ENCODE results near the gene NEUROD2.
A peak's percentile ranks its signal among the peaks of the same experiment; 100 is the strongest.

Gene NEUROD2

DNA sequence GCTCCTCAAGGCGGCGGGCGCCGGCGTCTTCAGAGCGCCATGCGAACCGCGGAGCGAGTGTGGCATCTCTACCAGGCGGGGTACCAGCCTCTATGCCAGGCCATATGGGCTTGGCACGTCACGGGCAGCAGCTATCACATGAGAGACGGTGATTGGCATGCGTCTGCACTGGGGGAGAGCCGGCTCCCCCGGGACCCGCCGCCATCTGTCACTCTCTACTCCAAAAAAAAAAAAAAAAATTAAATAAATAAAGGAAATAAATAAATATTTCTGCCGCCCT is at the start of gene NEUROD2:
TSS of gene NEUROD2 (minus strand) at position 70 of the 280 bp plus-strand sequence. CDS start 1,321 bp downstream, outside the sequence.
- no peak for DNase-seq (ENCODE audit: low read depth in 2 of 2)

DNA sequence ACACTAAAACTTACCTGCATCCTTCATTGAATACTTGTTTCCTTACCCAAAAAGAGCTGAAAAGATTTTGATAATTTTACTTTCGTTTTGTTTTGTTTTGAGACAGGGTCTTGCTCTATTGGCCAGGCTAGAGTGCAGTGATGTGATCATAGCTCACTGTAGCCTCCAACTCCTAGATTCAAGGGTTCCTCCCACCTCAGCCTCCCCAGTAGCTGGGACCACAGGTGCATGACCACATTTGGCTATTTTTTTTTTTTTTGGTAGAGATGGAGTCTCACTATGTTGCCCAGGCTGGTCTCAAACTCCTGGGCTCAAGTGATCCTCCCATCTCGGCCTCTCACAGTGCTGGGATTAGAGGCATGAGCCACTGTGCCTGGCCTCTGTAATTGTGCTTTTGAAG is 47.4 kb upstream of the NEUROD2 start:
- no peak for DNase-seq (ENCODE audit: low read depth in 2 of 2)

DNA sequence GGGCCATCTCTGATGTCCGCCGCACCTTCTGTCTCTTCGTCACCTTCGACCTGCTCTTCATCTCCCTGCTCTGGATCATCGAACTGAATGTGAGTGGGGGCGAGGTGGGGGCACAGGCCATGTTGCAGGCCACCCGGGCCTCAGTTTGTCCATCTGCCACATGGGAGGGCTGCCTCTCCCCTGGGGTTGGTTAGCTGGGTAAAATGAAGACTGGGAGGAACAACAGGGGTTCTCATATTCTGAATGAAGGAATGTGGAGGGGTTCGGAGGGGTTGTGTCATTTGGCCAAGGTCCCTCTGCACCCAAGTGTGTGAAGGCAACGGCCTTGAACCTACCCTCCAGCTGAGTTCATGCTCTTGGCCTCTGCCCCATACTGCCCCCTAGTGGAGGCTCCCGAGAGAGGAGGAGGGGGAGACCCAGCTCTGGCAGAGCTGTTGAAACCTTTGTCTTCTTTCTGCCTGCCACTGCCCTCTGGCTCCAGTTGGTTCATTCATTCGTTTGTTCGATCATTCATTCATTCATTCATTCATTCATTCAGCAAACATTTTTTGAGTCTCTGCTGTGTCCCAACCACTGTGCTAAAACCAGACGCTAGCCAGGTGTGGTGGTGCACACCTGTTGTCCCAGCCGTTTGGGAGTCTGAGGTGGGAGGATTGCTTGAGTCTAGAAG is 46.1 kb upstream of the NEUROD2 start:
- DNase-seq (ENCODE audit: low read depth in 2 of 2), result peak; percentile 79 to 92

- DNase-seq (ENCODE audit: low read depth in 2 of 2), result no peak
Measured at GRCh38 chr17:39653316-39653661, 45.6 kb upstream of the NEUROD2 start.

DNA sequence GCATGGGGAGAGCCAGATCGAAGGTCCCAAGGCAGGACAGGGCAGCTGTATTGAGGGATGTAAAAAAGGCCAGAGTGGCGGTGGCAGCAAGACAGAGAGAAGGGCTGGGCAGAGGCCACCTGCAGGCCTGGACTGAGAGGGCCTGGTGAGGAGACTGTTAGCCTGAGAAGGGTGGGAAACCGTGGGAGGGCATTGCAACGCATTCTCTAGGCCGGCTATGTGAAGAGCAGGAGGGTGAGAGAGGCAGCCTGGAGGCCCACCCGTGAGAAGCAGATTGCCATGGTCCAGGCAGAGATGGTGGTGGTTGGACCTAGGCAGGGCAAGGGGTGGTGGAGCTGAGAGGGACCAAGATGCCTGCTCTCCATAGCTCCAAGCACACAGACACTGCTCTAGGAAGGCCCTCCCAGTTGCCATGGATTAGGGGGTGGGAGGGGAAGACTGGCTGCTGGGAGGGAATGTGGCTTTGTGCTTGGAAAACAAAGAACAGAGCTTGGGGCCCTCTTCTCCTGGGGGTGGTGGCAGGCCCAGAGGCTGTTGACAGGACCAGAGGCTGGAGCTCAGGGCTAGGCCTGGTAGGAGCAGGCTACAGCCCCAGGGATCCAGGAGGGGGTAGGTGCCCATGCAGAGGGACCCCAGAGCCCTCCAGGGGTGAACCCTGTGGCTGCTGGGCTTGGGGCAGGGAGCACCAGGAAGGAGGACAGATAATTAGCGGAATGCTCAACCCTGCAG is 45.0 kb upstream of the NEUROD2 start:
- DNase-seq (ENCODE audit: low read depth in 2 of 2), result no peak

DNA sequence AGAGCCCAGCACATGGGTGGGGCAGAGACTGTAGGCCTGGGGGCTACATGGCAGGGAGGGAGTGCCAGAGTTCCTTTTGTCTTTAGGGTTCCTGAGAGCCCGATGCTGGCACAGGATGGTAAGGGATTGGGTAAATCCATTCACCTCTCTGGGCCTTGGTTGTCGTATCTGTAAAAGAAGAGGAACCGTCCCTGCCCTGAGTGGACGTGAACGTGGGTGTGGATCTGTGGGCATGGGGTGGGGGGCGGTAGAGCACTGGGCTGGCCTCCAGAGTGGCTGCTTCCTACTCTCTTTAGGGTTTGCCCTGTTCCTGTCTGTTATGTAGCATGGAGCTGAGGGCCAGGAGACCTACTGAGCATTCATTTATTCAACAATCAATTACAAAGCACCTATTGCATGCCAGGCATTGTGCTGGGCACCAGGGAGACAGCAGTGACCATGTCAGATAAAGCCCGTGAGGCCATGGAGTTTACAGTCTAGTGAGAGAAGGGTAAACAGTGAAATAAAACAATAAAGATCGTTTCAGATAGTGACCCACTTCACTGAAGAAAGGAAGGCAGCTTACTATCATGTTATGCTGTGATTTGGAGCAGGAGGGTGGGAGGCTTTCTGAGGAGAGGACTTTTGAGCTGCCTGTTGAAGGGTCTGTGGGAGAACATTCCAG is 44.3 kb upstream of the NEUROD2 start:
- no peak for DNase-seq (ENCODE audit: low read depth in 2 of 2)

DNA sequence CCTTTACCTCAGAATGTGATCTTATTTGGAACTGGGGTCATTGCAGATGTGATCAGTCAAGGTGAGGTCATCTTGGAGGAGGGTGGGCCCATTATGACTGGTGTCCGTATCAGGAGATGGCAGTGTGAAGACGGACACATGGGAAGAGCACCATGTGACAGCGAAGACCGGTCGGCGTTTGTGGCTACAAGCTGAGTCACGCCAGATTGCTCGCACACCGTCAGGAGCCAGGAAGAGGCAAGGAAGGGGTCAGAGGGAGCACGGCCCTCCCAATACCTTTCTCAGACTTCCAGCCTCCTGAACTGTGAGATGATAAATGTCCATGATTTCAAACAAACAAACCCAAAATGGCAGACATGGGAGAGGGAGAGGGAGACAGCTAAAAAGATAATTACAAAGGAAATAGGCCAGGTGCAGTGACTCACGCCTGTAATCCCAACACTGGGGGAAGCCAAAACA is 42.4 kb upstream of the NEUROD2 start:
- DNase-seq (ENCODE audit: low read depth in 2 of 2), result no peak

DNA sequence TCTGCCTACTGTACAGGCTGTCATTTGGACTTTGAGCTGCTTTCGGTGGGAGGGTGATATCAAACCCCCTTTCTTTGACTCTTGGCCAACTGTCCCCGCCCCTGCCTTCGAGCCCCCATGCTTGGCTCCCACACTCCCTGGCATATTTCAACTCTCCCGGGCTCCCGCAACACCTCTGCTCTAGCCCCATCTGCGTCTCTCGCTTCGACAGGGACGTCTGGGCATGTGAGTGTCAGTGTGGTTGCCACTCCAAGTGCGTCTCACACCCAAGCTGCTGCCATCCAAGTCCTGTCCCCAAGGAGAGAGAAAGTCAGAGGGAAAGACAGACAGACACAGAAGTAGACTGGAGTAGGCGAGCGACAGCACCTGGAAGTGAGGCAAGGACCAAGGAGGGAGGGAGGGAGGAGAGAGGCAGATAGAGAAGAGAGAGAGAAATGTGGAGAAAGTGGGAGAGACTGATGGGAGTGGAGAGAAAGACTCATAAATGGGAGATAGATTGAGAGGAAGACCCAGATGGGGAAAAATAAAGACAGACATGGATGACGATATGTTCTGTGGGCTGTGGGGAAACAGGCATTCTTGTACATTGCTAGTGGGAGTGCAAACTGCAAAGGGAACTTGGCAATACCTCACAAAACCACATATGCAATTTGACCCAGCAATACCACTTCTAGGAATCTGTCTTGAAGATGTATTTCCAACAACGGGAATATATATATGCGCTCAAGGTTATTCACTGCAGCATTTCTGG is 41.1 kb upstream of the NEUROD2 start:
- no peak for DNase-seq (ENCODE audit: low read depth in 2 of 2)

DNA sequence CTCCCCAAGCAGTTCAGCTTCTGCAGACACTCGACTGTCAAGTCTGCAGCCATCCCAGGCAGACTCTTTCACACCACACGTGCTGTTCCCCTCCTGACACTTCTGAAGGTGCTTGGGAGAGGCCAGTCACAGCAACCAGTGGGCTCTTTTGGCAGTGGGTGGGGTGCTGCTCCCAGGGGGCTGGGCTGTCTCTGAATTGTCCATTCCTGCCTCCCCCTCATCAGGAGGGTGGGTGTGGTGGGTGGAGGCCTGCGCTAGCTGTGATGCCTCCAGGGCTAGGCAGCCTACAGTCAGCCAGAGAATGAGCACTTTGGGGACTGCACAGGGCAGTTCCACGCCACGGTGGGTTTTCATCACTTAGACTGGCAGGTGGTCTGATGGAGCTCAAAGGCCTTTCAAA is 39.5 kb upstream of the NEUROD2 start:
- no peak for DNase-seq (ENCODE audit: low read depth in 2 of 2)

- DNase-seq (ENCODE audit: low read depth in 2 of 2), result no peak
Measured at GRCh38 chr17:39643271-39643670, 35.6 kb upstream of the NEUROD2 start.

GRCh38 chr17:39642291-39643074 is 34.8 kb upstream of the NEUROD2 start:
- DNase-seq (ENCODE audit: low read depth in 2 of 2), result no peak

DNA sequence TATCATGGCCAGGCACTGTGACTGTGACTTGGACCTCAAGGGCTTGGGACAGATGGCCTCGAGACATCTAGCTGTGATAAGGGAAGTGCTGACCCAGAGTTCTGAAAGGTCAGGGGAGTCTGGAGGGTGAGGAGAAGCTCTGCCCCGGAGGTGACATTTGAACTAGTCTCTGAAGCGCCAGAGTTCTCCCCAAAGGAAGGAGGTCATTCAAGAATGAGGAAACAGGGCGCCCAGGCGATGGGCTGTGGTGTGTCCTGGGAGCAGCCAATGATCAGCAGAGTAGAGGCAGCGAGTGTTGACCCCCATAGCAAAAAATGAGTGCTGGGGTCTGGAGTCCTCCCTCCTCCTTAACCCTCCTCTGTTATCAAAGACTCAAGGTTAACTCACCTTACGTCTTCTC is 34.2 kb upstream of the NEUROD2 start:
- DNase-seq (ENCODE audit: low read depth in 2 of 2), result no peak

GRCh38 chr17:39641097-39641496 is 33.4 kb upstream of the NEUROD2 start:
- no peak for DNase-seq (ENCODE audit: low read depth in 2 of 2)

- no peak for DNase-seq (ENCODE audit: low read depth in 2 of 2)
Measured at GRCh38 chr17:39640591-39641031, 32.9 kb upstream of the NEUROD2 start.

- no peak for DNase-seq (ENCODE audit: low read depth in 2 of 2)
Measured at GRCh38 chr17:39639566-39640458, 32.1 kb upstream of the NEUROD2 start.

- DNase-seq (ENCODE audit: low read depth in 2 of 2), result no peak
Measured at GRCh38 chr17:39639043-39639442, 31.3 kb upstream of the NEUROD2 start.

DNA sequence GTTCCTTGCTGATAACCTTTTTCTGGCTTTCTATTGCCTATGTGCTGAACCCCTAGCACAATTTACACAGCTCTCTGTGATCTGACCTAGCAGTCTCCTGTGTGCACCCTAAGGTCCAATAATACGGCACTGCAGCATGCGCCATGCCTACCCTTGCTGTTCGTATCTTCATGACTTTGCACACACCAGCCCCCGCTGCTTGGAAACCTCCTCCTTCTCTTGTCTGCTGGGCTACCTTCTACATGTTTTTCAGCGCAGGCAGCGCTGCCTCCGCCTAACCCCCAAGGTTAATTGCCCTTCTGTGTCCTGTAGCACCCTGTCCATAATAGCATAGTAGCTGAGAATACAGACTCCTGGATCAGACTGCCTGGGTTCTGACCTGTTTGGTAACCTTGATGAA is 30.6 kb upstream of the NEUROD2 start:
- DNase-seq (ENCODE audit: low read depth in 2 of 2), result no peak

- DNase-seq (ENCODE audit: low read depth in 2 of 2), result peak; percentile 88 to 91
Measured at GRCh38 chr17:39636927-39637736, 29.4 kb upstream of the NEUROD2 start, which contains the start of gene STARD3. STARD3 (plus strand) TSS chr17:39637144; CDS start chr17:39653532, 16,388 bp downstream.

GRCh38 chr17:39636587-39636926 is 28.8 kb upstream of the NEUROD2 start:
- DNase-seq (ENCODE audit: low read depth in 2 of 2), result no peak
